H1 (cell line): Measurements from ENCODE around the gene MEIS2. TPM values are rescaled to one million over a fixed set of nuclear protein-coding genes. Genes with fewer than 3 reads are reported as not detected.

Experiments used
- CTCF ChIA-PET: fragments of 300-600 bp; sonication (Branson Sonifier 250); formaldehyde crosslinking; loops from one replicate; lab custom pipeline; 2021; ENCODE audit not compliant: partially characterized antibody; lab: Charles Lee
- POLR2A ChIA-PET: fragments of 300-600 bp; sonication (Branson Sonifier 250); formaldehyde crosslinking; loops from one replicate; lab custom pipeline; 2021; ENCODE audit warnings: inconsistent platforms; ENCODE audit not compliant: partially characterized antibody; lab: Charles Lee
- DNase-seq, 2 experiments: peaks; one replicate each; pipeline versions ENCODE4 v3.0.0 to v3.0.0-alpha.2; 2010 to 2022; ENCODE audit warnings: low spot score in 2 of 2, low read depth in 1 of 2, mixed read lengths in 1 of 2
- FAIRE-seq: peaks from 2 replicates; lab custom pipeline; 2011; peaks lifted over from hg19 to GRCh38; lab: Jason Lieb, UNC
- H2AFZ ChIP-seq: 2 replicates; pipeline ENCODE4 v1.8.1; 2012; ENCODE audit warnings: low read length, inconsistent platforms
- H2AK5ac ChIP-seq: 2 replicates; pipeline ENCODE4 v1.6.1; 2013; ENCODE audit warnings: low read depth, low read length
- H2BK120ac ChIP-seq: replicated peaks from 2 replicates; pipeline ENCODE3; 2013; ENCODE audit warnings: low read depth, low read length, inconsistent platforms
- H2BK12ac ChIP-seq: 2 replicates; pipeline ENCODE4 v1.6.1; 2013; ENCODE audit warnings: low read depth, low read length
- H2BK15ac ChIP-seq: 2 replicates; pipeline ENCODE4 v1.6.1; 2013; ENCODE audit warnings: low read length
- H2BK20ac ChIP-seq: 2 replicates; pipeline ENCODE4 v1.6.1; 2013; ENCODE audit warnings: low read length
- H2BK5ac ChIP-seq: 2 replicates; pipeline ENCODE4 v1.6.1; 2013; ENCODE audit warnings: low read depth, low read length
- H3K14ac ChIP-seq: 2 replicates; pipeline ENCODE4 v1.6.1; 2013; ENCODE audit warnings: inconsistent platforms; ENCODE audit not compliant: insufficient read length
- H3K18ac ChIP-seq: 2 replicates; pipeline ENCODE4 v1.6.1; 2013; ENCODE audit warnings: low read length; ENCODE audit errors: extremely low read depth
- H3K23ac ChIP-seq: 2 replicates; pipeline ENCODE4 v1.6.1; 2013; ENCODE audit warnings: inconsistent platforms; ENCODE audit not compliant: insufficient read length
- H3K23me2 ChIP-seq: 2 replicates; pipeline ENCODE4 v1.6.1; 2013; ENCODE audit warnings: low read depth, low read length
- H3K27ac ChIP-seq: 2 replicates; pipeline ENCODE4 v1.6.1; 2011; ENCODE audit warnings: low read depth, low read length, inconsistent platforms
- H3K27me3 ChIP-seq, 4 experiments: replicated peaks in 1 of 4; 1 replicate in 1 of 4; 2 replicates in 3 of 4; pipeline versions ENCODE4 v1.6.1 to v1.8.1; 2011 to 2013; ENCODE audit warnings: low read length in 3 of 4, mild to moderate bottlenecking in 3 of 4, inconsistent platforms in 2 of 4, mixed read lengths in 2 of 4, moderate library complexity in 1 of 4; ENCODE audit not compliant: control insufficient read depth in 3 of 4, insufficient read depth in 3 of 4; ENCODE audit errors: extremely low read depth in 1 of 4
- H3K36me3 ChIP-seq, 4 experiments: 2 replicates each; pipeline versions ENCODE4 v1.6.1 to v1.8.1; 2011 to 2013; ENCODE audit warnings: mild to moderate bottlenecking in 4 of 4, low read length in 3 of 4, moderate library complexity in 2 of 4, control low read depth in 1 of 4, inconsistent platforms in 1 of 4; ENCODE audit not compliant: insufficient read depth in 4 of 4, control insufficient read depth in 2 of 4
- H3K4ac ChIP-seq: replicated peaks from 2 replicates; pipeline ENCODE3; 2013; ENCODE audit warnings: low read length, low read depth, mixed read lengths, inconsistent platforms; ENCODE audit not compliant: insufficient read length
- H3K4me1 ChIP-seq, 4 experiments: replicated peaks in 1 of 4; 1 replicate in 1 of 4; 2 replicates in 3 of 4; pipeline versions ENCODE4 v1.6.1 to v1.8.1; 2011 to 2013; ENCODE audit warnings: low read length in 3 of 4, inconsistent platforms in 2 of 4, mixed read lengths in 1 of 4; ENCODE audit not compliant: insufficient read depth in 4 of 4, control insufficient read depth in 3 of 4
- H3K4me2 ChIP-seq, 2 experiments: 2 replicates each; pipeline versions ENCODE4 v1.6.1 to v1.8.1; 2011 to 2013; ENCODE audit warnings: low read depth in 2 of 2, low read length in 2 of 2, control low read depth in 1 of 2, inconsistent platforms in 1 of 2, mild to moderate bottlenecking in 1 of 2; ENCODE audit not compliant: insufficient read depth in 1 of 2
- H3K4me3 ChIP-seq, 4 experiments: fragments of 200-600, 300-600 bp in 1 of 4; sonication (generic), shearing (Covaris generic), sonication (Bioruptor Twin) in 1 of 4; 2 replicates each; pipeline versions ENCODE4 v1.5.1 to v1.8.1; 2011 to 2016; ENCODE audit warnings: low read length in 4 of 4, low read depth in 3 of 4, control low read depth in 2 of 4, inconsistent platforms in 2 of 4, mild to moderate bottlenecking in 2 of 4, mixed read lengths in 1 of 4, moderate library complexity in 1 of 4; ENCODE audit not compliant: insufficient read depth in 2 of 4; ENCODE audit errors: extremely low read depth in 1 of 4
- H3K56ac ChIP-seq: replicated peaks from 2 replicates; pipeline ENCODE3; 2013; ENCODE audit warnings: low read depth, mild to moderate bottlenecking, mixed read lengths, low read length, inconsistent platforms; ENCODE audit not compliant: insufficient read length
- H3K79me1 ChIP-seq: 2 replicates; pipeline ENCODE4 v1.6.1; 2013; ENCODE audit warnings: low read depth, low read length, control low read depth
- H3K79me2 ChIP-seq, 2 experiments: 2 replicates each; pipeline versions ENCODE4 v1.6.1 to v1.8.1; 2012 to 2013; ENCODE audit warnings: low read length in 2 of 2, mild to moderate bottlenecking in 2 of 2, inconsistent platforms in 1 of 2; ENCODE audit not compliant: insufficient read depth in 2 of 2, control insufficient read depth in 1 of 2
- H3K9ac ChIP-seq, 4 experiments: replicated peaks in 1 of 4; 1 replicate in 1 of 4; 2 replicates in 3 of 4; pipeline versions ENCODE4 v1.6.1 to v1.8.1; 2011 to 2013; ENCODE audit warnings: low read depth in 3 of 4, low read length in 3 of 4, control low read depth in 2 of 4, mild to moderate bottlenecking in 2 of 4, moderate library complexity in 2 of 4, inconsistent platforms in 1 of 4; ENCODE audit errors: extremely low read depth in 1 of 4
- H3K9me3 ChIP-seq, 2 experiments: 2 replicates each; pipeline versions ENCODE4 v1.6.1 to v1.8.1; 2012 to 2013; ENCODE audit warnings: mild to moderate bottlenecking in 2 of 2, moderate library complexity in 2 of 2, control low read depth in 1 of 2, inconsistent platforms in 1 of 2, low read depth in 1 of 2, low read length in 1 of 2, mixed read lengths in 1 of 2; ENCODE audit not compliant: insufficient read depth in 2 of 2
- H4K20me1 ChIP-seq, 2 experiments: replicated peaks in 1 of 2; 2 replicates each; pipeline versions ENCODE3 to v1.8.1; 2011 to 2013; ENCODE audit warnings: inconsistent platforms in 2 of 2, low read length in 2 of 2, mild to moderate bottlenecking in 1 of 2; ENCODE audit not compliant: insufficient read depth in 2 of 2, control insufficient read depth in 1 of 2
- H4K5ac ChIP-seq: 2 replicates; pipeline ENCODE4 v1.6.1; 2013; ENCODE audit warnings: low read length, low read depth, mixed read lengths, inconsistent platforms; ENCODE audit not compliant: insufficient read length
- H4K8ac ChIP-seq: 2 replicates; pipeline ENCODE4 v1.8.0; 2013; ENCODE audit warnings: mild to moderate bottlenecking, moderate library complexity, low read length, inconsistent platforms; ENCODE audit not compliant: insufficient read depth; ENCODE audit errors: extremely low read depth
- H4K91ac ChIP-seq: replicated peaks from 2 replicates; pipeline ENCODE3; 2013; ENCODE audit warnings: low read length, mixed read lengths, inconsistent platforms; ENCODE audit not compliant: insufficient read length
- ATF2 ChIP-seq: IDR thresholded peaks from 2 replicates; pipeline ENCODE4 v1.6.1; 2012; ENCODE audit warnings: low read length, inconsistent platforms
- ATF3 ChIP-seq: IDR thresholded peaks from 2 replicates; pipeline ENCODE4 v1.6.1; 2011; ENCODE audit warnings: low read depth, mild to moderate bottlenecking, low read length; ENCODE audit not compliant: insufficient read depth
- BACH1 ChIP-seq: IDR thresholded peaks from 2 replicates; pipeline ENCODE4 v1.6.1; 2012; ENCODE audit warnings: low read length, improper control_type of control experiment
- CHD1 ChIP-seq: IDR thresholded peaks from 2 replicates; pipeline ENCODE4 v1.6.1; 2012; ENCODE audit warnings: low read depth, low read length, improper control_type of control experiment
- polyA plus RNA-seq, 7 experiments: library from polyadenylated mRNA; depleted of rRNA in 3 of 7; stranded (reverse) in 5 of 7; unstranded in 2 of 7; fragments of >200 nt in 5 of 7; fragments of 200-250 nt in 2 of 7; gene quantifications; 1 replicate in 5 of 7; 2 replicates in 1 of 7; 4 replicates in 1 of 7; pipeline versions ENCODE4 v1.2.1 to v1.2.3, GENCODE V29; 2011 to 2013; ENCODE audit warnings: missing spikeins in 2 of 7, mixed read lengths in 2 of 7
- total RNA-seq: library from RNA; stranded (reverse); fragmentation: NEBNext Ultra II Directional; extraction: Animal tissue kit (Norgen Biotek cat#: 25700); gene quantifications from 2 replicates; pipeline ENCODE4 v1.2.1, GENCODE V29; 2021

The MEIS2 gene
- total and polyA plus RNA-seq, 2 of the 8 experiments (the other 6 are each of a cell fraction or from before 2014, with no cell fraction given): 0.22 to 1.2 TPM

GRCh38 chr15:37001417-37001816 lies 98.9 kb downstream of the MEIS2 start:
- no peak overlapping the region for H3K4me3 ChIP-seq
- no peak overlapping the region for H4K5ac ChIP-seq
- H4K91ac ChIP-seq: no peak overlapping the region
- no peaks in the 10 kb centered on the region for H3K9me3 ChIP-seq
- FAIRE-seq (no peak), DNase-seq (no peak)
- no peak overlapping the region for H3K27ac ChIP-seq
- H3K36me3 ChIP-seq: no peaks in the 10 kb centered on the region
- H4K8ac ChIP-seq: no peak overlapping the region
- no peak overlapping the region for H3K4me2 ChIP-seq
- no peak overlapping the region for H2BK120ac ChIP-seq
- no peaks in the 10 kb centered on the region for H3K79me1 ChIP-seq
- H3K9ac ChIP-seq: no peak overlapping the region
- H3K18ac ChIP-seq: no peak overlapping the region
- H3K4ac ChIP-seq: no peak overlapping the region
- no peak overlapping the region for H2AFZ ChIP-seq
- no peaks in the 10 kb centered on the region for H4K20me1 ChIP-seq
- no peak overlapping the region for H2BK5ac ChIP-seq
- no peak for TF ChIP-seq ATF2
- TF ChIP-seq ATF3: no peak
- no peak for TF ChIP-seq CHD1
- TF ChIP-seq BACH1: no peak
- TF ChIP-seq, all 59 proteins: peak for 0
- no peak overlapping the region for H2BK20ac ChIP-seq
- H3K27me3 ChIP-seq: no peaks in the 10 kb centered on the region
- H3K56ac ChIP-seq: no peak overlapping the region
- H3K79me2 ChIP-seq: no peaks in the 10 kb centered on the region
- ChIA-PET POLR2A (no interaction called here), CTCF (no interaction called here)
- H2BK15ac ChIP-seq: no peak overlapping the region
- no peak overlapping the region for H2BK12ac ChIP-seq
- no peak overlapping the region for H3K14ac ChIP-seq
- H3K23ac ChIP-seq: no peak overlapping the region
- H2AK5ac ChIP-seq: no peak overlapping the region
- H3K4me1 ChIP-seq: no peaks in the 10 kb centered on the region
- H3K23me2 ChIP-seq: no peaks in the 10 kb centered on the region
